HG03378 (cell line): ENCODE data around the gene ALDH3A1.

Source experiments
- ATAC-seq: cut with Tn5 transposase; IDR thresholded peaks from one replicate; pipeline ENCODE4 v1.9.1; 2021; ENCODE audit warnings: mild to moderate bottlenecking, moderate library complexity; ENCODE audit not compliant: unreplicated experiment

ALDH3A1 gene

DNA sequence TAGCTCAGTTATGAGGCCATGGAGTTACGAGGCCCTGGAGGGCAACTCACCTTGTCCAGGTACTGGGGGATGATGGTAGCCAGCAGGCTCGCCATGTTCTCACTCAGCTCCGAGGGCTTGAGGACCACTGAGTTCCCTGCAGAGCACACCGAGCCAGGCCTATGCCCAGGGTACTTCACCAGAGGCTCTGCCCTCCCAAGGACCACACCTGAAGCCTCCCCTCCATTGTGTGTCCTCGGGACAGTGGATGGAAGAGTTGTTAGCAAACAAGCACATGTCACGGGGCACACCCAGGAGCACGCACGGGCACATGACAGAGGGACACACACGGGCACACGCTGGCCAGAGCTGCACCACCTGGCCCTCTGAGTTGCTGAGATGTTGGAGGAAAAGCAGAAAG lies 5.6 kb downstream of the ALDH3A1 start:
- no peak for ATAC-seq

DNA sequence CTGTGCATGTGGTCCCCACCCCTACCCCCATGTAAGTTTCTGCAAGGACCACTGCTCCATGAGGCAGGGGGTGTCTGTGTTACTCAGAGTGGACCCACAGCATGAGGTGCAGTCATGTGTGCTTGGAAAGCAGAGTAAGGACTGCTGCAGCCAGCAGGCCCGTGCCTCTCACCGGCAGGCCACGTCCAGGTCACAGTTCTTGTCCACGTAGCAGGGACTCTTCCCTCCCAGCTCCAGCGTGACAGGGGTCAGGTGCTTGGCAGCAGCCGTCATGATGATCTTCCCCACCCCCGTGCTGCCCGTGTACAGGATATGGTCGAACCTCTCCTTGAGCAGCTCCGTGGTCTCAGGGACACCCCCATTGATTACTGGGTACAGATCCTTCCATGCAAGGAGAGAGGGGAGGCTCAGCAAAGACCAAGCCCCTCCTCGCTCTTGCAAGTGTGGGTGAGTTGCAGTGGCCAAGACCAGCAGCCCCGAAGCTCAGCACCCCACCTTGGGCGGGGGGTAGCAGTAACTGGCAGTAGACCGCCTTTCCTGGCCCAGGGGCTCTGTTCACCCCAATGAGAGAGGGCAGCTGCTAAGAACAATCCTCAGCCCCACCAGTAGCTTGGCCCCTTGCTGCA lies 6.2 kb downstream of the ALDH3A1 start:
- ATAC-seq = no peak

- ATAC-seq = no peak
Observed at GRCh38 chr17:19740933-19741332, 7.2 kb downstream of the ALDH3A1 start.

GRCh38 chr17:19739241-19740201 lies 8.6 kb downstream of the ALDH3A1 start:
- no peak for ATAC-seq

- ATAC-seq = no peak
Observed at GRCh38 chr17:19738757-19739156, 9.3 kb downstream of the ALDH3A1 start.

DNA sequence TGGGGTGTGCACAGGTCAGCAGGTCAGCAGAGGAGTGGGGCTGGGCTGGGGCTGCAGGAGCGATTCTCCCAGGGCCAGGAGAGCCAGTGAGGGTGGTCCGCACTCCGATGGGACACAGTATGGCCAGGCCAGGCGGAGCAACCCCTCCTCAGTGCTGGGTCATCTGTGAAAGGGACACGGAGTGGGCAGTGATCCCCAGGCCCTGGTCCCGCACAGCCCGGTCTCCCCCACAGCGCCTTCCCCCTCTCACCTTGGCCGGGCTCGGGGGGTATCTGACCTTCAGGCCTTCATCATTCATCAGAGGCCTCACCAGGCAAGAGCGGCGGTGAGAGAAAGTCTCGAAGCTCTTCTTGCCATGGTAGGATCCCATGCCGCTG lies 10.0 kb downstream of the ALDH3A1 start:
- ATAC-seq = no peak

DNA sequence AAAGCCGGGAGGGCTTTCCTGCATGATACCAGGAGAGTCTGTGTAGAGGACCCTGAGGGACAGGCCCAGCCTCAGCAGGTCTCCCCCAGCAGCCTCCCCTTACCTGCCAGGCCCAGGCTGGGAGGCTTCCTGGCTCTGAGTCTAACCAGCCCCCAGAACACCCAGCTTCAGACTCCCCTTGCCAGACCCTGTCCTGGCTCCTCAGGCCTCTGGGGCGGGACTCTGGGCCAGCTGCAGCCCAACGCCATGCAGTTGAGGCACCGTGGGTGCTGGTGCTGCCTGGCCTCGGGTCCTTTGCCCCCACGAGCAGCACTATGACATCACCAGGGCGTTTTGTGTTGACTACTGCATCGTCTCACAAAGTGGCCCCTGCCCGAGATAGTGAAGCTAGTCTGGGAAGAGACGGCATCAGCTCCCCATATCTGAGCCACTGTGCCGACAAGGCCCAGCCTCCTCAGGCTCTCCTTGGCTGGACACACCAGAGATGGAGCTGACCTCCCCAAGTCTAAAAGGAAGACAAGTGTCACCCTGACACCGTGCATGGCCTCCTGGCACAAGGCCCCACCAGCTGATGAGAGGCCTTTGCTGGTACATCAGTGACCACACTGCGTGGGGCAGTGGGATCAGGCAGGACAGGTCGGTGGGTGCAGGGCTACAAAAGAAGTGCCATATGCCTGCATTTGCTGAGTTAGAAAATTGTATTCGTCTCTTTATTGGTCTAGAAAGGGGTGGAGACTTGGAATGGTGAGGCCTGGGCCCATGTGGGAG lies 10.6 kb downstream of the ALDH3A1 start:
- ATAC-seq = no peak

GRCh38 chr17:19736071-19736470 lies 12.0 kb downstream of the ALDH3A1 start:
- no peak for ATAC-seq

DNA sequence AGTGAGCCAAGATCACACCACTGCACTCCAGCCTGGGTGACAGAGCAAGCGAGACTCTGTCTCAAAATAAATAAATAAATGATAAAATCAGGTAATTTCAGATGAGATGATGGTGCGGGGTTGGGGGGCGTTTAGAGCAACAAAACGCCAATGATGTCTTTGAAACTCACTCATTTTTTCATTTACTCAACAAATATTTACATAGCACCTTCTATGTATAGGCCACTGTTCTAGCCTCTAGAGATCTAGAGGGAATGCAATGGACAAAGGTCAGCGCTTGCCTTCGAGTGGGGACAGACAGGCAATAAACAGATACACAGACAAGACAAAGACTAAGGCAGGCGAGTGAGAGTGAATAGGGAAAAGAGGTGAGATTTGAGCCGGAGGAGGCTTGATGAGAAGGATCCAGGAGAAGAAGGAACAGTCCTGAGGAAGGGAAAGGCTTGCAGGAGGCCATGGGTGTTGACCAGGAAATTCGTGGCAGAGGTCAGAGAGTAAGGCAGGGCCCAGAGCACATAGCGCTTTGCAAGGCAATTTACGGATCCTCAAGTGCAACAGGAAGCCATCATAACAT lies 14.1 kb downstream of the ALDH3A1 start:
- ATAC-seq = no peak

DNA sequence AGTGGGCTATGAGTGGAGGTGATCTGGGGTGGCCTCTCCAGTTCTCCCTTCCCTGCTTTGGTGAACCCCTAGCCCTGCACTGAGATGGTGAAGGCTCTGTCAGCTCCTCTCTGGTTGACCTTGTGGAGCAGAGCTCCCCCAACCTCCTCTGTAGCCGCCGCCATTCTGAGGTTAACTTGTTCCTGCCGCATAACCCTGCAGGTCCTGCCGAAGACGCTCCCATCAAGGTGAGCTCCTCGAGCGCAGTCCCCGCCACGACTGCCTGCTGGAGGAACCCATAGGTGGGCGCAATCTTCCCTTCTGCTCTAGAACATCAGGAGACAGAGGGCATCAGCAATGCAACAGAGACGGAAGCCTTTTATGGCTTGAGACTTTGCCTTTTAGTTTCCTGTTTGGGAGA lies 16.5 kb downstream of the ALDH3A1 start:
- no peak for ATAC-seq

DNA sequence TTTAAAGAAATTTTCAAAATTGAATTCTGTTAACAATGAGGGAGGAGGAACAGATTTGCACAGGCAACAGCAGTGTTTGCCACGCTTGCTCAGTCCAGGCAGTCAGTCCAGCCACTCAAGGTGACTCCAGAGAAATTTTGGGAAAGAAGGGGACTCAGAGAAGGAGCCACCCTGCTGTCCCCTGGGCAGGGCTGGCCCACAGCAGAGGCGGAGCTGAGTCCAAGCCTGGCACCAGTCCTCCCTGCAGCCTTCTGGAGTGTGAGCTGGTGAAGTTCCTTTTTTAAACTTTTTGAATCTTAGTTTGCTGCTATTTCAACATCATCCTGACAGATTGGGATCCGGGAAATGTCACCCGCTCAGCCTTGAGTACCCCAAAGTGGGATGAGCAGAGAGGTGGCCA lies 17.3 kb downstream of the ALDH3A1 start:
- no peak for ATAC-seq

- ATAC-seq = no peak
Observed at GRCh38 chr17:19729900-19730299, 18.2 kb downstream of the ALDH3A1 start.

- no peak for ATAC-seq
Observed at GRCh38 chr17:19728084-19728495, 20.0 kb downstream of the ALDH3A1 start.

- ATAC-seq = no peak
Observed at GRCh38 chr17:19727501-19728078, 20.5 kb downstream of the ALDH3A1 start.

DNA sequence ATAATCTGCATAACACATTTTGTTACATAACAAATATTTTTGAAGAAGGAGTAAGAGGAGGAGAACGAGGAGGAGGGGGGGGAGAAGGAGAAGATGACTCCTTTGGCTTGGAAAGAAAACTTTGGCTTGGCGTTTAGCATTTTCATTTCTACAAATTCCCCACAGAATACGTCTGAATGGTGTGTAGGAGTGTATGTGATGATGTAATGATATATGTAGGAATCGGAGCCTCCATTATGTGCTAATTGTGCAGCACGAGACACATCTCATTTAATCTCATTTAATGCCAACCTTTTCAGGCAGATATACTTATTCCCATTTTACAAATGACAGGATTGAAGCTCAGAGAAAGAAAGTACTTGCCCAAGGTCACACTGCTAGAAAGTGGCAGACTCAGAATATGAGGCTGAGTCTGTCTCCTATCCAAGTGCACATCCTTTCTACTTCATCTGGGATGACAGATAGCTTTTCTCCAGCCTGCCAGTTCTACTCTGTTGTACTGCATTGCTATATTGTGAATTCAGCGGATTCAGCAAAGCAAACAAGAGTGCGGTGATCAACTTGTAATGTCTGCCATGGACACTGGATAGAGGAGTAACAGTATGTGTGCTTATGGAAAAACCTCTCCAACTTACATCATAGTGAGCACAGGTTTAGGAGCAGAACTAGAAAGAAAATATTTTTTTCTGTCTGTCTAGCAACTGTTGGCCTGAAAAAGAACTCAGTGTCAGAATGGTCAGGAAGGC lies 21.3 kb downstream of the ALDH3A1 start:
- no peak for ATAC-seq

- ATAC-seq = no peak
Observed at GRCh38 chr17:19725486-19725885, 22.6 kb downstream of the ALDH3A1 start.

- ATAC-seq = no peak
Observed at GRCh38 chr17:19724501-19725420, 23.3 kb downstream of the ALDH3A1 start.

- no peak for ATAC-seq
Observed at GRCh38 chr17:19723964-19724363, 24.1 kb downstream of the ALDH3A1 start.
